SKM-1 treated with dmso at 0.1 percent for 144 hours (cell line): ENCODE measurements around the gene IKZF1.

ENCODE experiments used
- DNase-seq: peaks from one replicate; lab custom pipeline; 2025; ENCODE audit not compliant: unreplicated experiment; lab: John Stamatoyannopoulos, UW

The IKZF1 gene

DNA sequence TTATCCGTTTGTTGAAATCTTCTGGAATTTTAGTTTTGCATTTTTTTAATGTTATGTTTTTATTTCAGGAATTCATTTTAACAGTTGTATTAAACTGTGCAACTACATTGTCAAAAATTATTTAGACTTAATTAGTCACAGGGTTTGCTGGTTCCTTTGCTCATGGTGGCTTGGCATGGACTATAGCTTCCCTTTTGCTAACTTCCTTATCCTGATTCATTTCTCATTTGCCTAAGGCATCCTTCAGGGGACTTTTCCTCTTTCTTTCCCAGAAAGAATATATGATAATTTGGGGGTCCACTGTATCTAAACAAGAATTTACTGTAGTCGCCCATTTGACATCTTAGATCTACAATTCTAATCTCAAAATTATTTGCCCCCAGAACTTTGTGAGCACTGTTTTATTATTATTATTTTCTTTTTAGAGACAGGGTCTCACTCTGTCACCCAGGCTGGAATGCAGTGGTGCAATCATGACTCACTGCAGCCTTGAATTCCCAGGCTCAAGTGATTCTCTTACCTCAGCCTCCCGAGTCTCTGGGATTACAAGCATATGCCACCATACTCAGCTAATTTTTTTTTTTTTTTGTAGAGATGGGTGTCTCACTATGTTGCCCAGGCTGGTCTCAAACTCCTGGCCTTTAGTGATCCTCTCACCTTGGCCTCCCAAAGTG lies 131.8 kb downstream of the IKZF1 start:
- peak; percentile 12 for DNase-seq

DNA sequence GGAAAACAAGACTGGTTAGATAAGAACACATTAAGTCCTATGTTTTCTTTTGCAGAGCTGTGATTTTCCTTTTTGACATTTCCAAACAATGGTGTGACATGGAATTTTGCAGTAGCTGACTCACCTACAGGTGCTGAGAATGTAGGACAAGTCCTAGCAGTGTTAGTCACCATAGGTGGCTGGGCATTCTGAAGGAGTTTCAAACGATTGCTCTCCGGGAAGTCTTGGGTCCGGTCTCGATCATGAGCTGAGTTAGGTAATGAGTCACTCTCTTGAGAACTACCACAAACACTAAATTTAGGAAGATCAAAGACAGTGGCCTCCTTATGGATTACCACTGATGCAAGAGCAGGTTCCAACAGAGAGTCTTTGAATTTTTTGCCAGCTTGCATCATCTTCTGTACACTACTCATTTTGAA lies 142.0 kb downstream of the IKZF1 start:
- no peak for DNase-seq

DNA sequence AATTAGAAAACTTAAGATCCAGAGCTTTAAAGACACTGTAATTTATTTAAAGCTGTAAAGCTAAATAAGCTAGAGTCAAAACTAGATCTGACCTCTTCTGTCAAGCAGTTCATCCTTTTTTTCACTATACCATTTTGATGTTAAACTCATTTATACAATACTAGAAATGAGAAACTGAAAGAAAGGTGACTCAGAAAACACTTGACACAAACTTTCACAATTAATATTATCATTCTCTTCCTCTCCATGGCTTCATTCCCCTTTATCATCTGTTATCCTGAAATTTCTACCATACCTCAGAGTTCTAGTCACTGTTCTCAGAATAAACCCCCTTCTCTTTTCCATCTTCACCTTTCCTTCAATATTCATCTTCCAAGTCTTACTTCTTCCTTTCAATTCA lies 144.3 kb downstream of the IKZF1 start:
- no peak for DNase-seq

DNA sequence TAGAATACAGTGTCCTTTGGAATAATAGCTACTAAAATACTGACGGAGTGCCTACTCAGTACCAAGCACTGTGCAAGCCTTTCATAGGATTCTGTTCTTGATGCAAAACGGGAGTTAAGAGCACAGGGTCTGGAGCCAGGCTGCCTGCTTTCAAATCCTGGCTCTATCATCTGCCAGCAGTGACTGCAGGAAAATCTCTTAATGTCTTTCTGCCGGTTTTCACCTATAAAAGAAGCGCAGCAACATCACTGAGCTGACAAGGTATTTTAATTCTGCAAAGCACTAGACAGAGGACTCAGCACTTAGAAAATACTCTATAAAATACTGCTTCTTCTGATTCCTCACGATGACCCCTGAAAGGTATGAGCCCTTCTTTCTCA lies 145.0 kb downstream of the IKZF1 start:
- DNase-seq, result no peak

- DNase-seq, result peak; percentile 71
These were observed 145.5 kb downstream of the IKZF1 start, which contains the start of gene FIGNL1 for GRCh38 chr7:50449881-50450589. Gene FIGNL1, minus strand, starts transcription at chr7:50450350. Its CDS starts 3,063 bp downstream, at chr7:50447287.

DNA sequence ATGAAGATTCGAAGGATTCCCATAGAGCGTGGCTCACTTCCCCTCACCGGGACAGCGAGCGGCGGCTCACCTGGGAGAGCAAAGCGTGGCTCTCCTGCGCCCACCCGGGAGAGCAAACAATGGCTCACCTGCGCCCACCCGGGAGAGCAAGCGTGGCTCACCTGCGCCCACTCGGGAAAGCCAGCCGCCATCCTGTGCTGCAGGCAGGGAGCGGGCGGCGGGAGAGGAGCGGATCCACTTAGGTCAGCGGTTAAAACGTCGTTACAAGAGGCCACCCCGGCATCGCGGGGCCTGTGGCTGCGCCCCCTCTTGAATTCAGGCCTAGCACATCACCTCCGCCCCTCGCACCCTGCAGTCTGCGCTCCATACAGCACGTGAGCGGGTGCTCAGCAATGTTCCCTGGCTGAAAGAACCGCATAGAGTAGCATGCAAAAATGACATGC lies 146.1 kb downstream of the IKZF1 start:
- no peak for DNase-seq
